DOHH2 (cell line): ENCODE data around the gene OSCAR.
A peak's percentile ranks its signal among the peaks of the same experiment; 100 is the strongest.

Experiments used
- H3F3A ChIP-seq: fragments of 200-600 bp; sonication (generic), shearing (Covaris generic); 2 replicates; pipeline ENCODE4 v1.6.0; 2016; ENCODE audit warnings: antibody characterized with exemption, mild to moderate bottlenecking; ENCODE audit not compliant: control insufficient read depth, insufficient read depth
- H3K27ac ChIP-seq: fragments of 200-600 bp; sonication (generic); 2 replicates; pipeline ENCODE4 v1.5.1; 2014; ENCODE audit warnings: low read depth, mild to moderate bottlenecking, low read length, moderate library complexity
- H3K27me3 ChIP-seq: fragments of 200-600 bp; sonication (generic); 2 replicates; pipeline ENCODE4 v1.6.1; 2014; ENCODE audit warnings: mild to moderate bottlenecking, low read length, mixed read lengths; ENCODE audit not compliant: control insufficient read depth
- H3K36me3 ChIP-seq: fragments of 200-600 bp; sonication (generic); 2 replicates; pipeline ENCODE4 v1.6.1; 2014; ENCODE audit warnings: mild to moderate bottlenecking, low read length, moderate library complexity, mixed read lengths; ENCODE audit not compliant: control insufficient read depth
- H3K4me1 ChIP-seq: fragments of 200-600 bp; sonication (generic); 2 replicates; pipeline ENCODE4 v1.6.1; 2014; ENCODE audit warnings: mild to moderate bottlenecking, low read length, mixed read lengths; ENCODE audit not compliant: control insufficient read depth
- H3K4me2 ChIP-seq: fragments of 200-600 bp; sonication (generic); 2 replicates; pipeline ENCODE4 v1.6.0; 2014; ENCODE audit warnings: mild to moderate bottlenecking, low read length, moderate library complexity
- H3K4me3 ChIP-seq: fragments of 200-600 bp; sonication (generic); 2 replicates; pipeline ENCODE4 v1.5.1; 2014; ENCODE audit warnings: mild to moderate bottlenecking, low read length, mixed read lengths
- H3K79me2 ChIP-seq: fragments of 200-600 bp; sonication (generic); 2 replicates; pipeline ENCODE4 v1.6.1; 2014; ENCODE audit warnings: mild to moderate bottlenecking, low read length, mixed read lengths; ENCODE audit not compliant: control insufficient read depth
- H3K9me2 ChIP-seq: fragments of 200-600 bp; sonication (generic); replicated peaks from 2 replicates; pipeline ENCODE4 v1.6.1; 2014; ENCODE audit warnings: mild to moderate bottlenecking, low read length, mixed read lengths; ENCODE audit not compliant: control insufficient read depth
- H3K9me3 ChIP-seq: fragments of 200-600 bp; sonication (generic); 2 replicates; pipeline ENCODE4 v1.6.1; 2014; ENCODE audit warnings: antibody characterized with exemption, low read length, mixed read lengths; ENCODE audit not compliant: control insufficient read depth, insufficient read depth
- H4K20me1 ChIP-seq: fragments of 200-600 bp; sonication (generic); 2 replicates; pipeline ENCODE4 v1.6.0; 2014; ENCODE audit warnings: low read depth, mild to moderate bottlenecking, antibody characterized with exemption, low read length, moderate library complexity; ENCODE audit not compliant: control insufficient read depth, insufficient read depth
- EZH2phosphoT487 ChIP-seq: fragments of 200-600 bp; sonication (generic); IDR thresholded peaks from 2 replicates; pipeline ENCODE4 v1.6.1; 2017; ENCODE audit warnings: borderline replicate concordance, mild to moderate bottlenecking, antibody characterized with exemption, low read length, moderate library complexity, mixed read lengths
- TF ChIP-seq, protein P1 (sequence below): fragments of 200-600 bp; sonication (generic); IDR thresholded peaks from one replicate; pipeline ENCODE4 v1.5.1; 2014; ENCODE audit warnings: antibody characterized with exemption, mild to moderate bottlenecking, low read depth, low read length; ENCODE audit not compliant: poor library complexity, severe bottlenecking

Gene OSCAR

DNA sequence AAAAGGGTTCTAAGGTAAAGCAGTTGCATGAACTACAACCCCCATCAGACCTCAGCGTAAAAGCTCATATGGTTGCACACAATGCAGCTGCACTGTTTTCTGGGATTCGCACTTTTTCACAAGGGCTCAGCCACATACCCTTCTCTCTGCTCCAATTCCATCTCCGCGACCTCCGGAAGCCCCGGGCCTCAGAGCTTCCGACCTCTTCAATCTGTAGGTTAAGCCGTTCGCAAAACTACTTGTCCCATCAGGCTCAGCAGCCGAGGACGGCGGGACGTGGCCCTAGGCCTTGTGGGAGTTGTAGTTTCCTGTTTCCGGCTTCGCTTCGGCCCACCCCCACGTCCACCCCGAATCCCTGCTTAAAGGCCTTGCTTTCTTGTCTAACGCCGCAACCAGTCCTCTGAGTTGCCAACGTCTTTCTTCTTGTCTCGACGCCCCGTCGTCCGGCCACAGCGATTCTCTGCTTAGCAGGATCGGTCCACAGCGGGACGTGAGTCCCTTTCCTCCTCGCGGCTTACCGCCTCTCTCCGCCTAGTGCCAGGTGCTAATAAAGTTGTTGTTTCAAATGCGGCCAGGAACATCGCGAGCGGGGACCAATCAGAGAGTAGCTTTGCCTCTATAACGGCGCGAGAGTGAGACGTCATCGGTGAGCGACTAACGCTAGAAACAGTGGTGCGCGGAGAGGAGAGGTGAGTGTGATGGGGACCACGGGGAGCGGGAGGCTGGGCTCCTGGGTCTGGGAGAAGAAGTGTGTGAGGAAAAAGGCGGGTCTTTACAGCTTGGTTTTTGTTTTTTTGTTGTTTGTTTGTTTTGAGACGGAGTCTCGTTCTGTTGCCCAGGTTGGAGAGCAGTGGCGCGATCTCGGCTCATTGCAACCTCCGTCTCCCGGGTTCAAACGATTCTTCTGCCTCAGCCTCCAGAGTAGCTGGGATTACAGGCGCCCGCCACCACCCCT is 14.8 kb upstream of the OSCAR start, which contains the start of the genes PRPF31 and TFPT:
TSS of gene PRPF31 (plus strand) at position 646 of the 955 bp plus-strand sequence. CDS start 2,525 bp downstream, outside the sequence.
TSS of gene TFPT (minus strand) at position 549 of the 955 bp plus-strand sequence. CDS start at position 161, 388 bp downstream.
- no peaks in the 10 kb centered on the region for H4K20me1 ChIP-seq
- peaks cover 49% of the 10 kb centered on the region for H3K79me2 ChIP-seq
- H3K9me2 ChIP-seq = no peaks in the 10 kb centered on the region
- no peak for TF ChIP-seq EZH2phosphoT487
- TF ChIP-seq, protein P1, sequence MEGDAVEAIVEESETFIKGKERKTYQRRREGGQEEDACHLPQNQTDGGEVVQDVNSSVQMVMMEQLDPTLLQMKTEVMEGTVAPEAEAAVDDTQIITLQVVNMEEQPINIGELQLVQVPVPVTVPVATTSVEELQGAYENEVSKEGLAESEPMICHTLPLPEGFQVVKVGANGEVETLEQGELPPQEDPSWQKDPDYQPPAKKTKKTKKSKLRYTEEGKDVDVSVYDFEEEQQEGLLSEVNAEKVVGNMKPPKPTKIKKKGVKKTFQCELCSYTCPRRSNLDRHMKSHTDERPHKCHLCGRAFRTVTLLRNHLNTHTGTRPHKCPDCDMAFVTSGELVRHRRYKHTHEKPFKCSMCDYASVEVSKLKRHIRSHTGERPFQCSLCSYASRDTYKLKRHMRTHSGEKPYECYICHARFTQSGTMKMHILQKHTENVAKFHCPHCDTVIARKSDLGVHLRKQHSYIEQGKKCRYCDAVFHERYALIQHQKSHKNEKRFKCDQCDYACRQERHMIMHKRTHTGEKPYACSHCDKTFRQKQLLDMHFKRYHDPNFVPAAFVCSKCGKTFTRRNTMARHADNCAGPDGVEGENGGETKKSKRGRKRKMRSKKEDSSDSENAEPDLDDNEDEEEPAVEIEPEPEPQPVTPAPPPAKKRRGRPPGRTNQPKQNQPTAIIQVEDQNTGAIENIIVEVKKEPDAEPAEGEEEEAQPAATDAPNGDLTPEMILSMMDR = no peak
- peaks cover 16% of the 10 kb centered on the region for H3K4me1 ChIP-seq
- peak within 1 kb of the TSS; percentile 90 for H3K4me2 ChIP-seq
- H3K27me3 ChIP-seq = no peaks in the 10 kb centered on the region
- no peaks in the 10 kb centered on the region for H3K9me3 ChIP-seq
- H3K27ac ChIP-seq = peak within 1 kb of the TSS; percentile 67
- H3F3A ChIP-seq = no peaks in the 10 kb centered on the region; the same call in 1 of the 2 replicates
- peak within 1 kb of the TSS; percentile 95 for H3K4me3 ChIP-seq
- peaks cover 29% of the 10 kb centered on the region for H3K36me3 ChIP-seq

DNA sequence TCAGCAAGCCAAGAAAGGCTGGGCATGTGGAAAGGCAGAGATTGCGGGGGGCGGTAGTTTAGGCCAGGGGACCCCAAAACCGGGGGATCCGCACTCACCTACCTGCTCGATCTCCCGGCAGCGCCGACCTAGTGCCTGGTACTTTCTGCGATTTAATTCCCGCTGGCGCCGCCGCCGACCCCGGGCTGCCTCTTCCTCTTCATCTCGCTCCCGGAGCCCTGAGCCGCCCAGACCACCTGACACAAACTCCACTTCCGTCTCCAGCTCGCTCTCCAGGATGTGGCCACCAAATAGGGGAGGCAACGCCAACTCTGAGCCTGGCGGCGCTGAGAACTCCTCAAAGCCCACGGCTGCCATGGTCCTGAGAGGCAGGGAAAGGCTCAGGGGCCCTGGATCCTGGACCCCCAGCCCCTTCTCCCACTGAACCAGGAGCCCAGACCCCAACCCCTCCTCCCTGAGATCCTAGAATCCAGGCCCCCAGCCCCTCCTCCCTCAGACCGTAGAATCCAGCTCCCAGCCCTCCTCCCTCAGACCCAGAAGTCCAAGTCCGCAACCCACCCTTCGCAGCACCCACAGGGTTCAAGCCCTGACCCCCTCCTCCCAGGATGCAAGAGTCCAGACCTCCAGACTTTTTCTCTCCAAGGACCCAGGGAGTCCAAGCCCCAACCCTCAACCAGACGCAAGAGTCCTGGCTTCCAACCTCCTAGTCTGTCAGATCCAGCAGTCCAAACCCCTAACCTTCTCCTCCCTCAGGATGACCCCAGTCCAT is 13.9 kb upstream of the OSCAR start:
- H3K36me3 ChIP-seq = peaks cover 31% of the 10 kb centered on the region
- peak overlapping the region; percentile 67 for H3K27ac ChIP-seq

DNA sequence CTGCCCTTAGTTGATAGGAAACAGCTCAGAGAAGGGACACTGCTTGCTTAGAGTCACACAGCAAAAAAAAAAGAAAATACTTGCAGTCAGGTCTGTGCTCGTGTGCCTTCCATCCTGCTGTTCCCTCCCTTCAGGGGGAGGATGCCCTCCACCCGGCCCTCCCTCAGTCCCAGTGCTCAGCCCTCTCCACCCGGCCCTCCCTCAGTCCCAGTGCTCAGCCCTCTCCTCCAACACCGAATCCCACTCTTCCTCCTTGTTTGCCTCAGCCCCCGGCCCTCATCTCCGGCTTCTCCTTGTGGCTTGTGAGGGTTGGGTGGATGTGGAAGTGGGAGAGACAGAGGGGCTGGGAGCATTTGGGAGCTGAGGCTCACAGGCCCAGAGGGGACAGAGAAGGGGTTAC is 9.0 kb upstream of the OSCAR start:
- H3K9me2 ChIP-seq = no peaks in the 10 kb centered on the region
- H3K4me2 ChIP-seq = no peak overlapping the region
- H3K36me3 ChIP-seq = peaks cover 58% of the 10 kb centered on the region
- no peak overlapping the region for H3K4me3 ChIP-seq
- H3K79me2 ChIP-seq = peaks cover 32% of the 10 kb centered on the region
- H3K27me3 ChIP-seq = no peaks in the 10 kb centered on the region
- no peak for TF ChIP-seq EZH2phosphoT487
- TF ChIP-seq, protein P1 = no peak
- no peaks in the 10 kb centered on the region for H4K20me1 ChIP-seq
- peaks cover 5% of the 10 kb centered on the region; the same call in 1 of the 2 replicates for H3K4me1 ChIP-seq
- no peaks in the 10 kb centered on the region for H3F3A ChIP-seq
- H3K9me3 ChIP-seq = no peaks in the 10 kb centered on the region
- H3K27ac ChIP-seq = no peak overlapping the region

More for the DNA sequence above, 13.9 kb upstream of the OSCAR start:
- Histone ChIP-seq H3K27me3 (no peaks in the 10 kb centered on the region), H3K4me2 (peak overlapping the region; percentile 90), H3F3A (no peaks in the 10 kb centered on the region; the same call in 1 of the 2 replicates), H3K4me3 (peak overlapping the region; percentile 95), H3K4me1 (peaks cover 16% of the 10 kb centered on the region), H3K9me3 (no peaks in the 10 kb centered on the region), H3K79me2 (peaks cover 53% of the 10 kb centered on the region), H4K20me1 (no peaks in the 10 kb centered on the region), H3K9me2 (no peaks in the 10 kb centered on the region)
- no peak for TF ChIP-seq EZH2phosphoT487
- TF ChIP-seq, protein P1 = no peak
